NCI-H146 (cell line): ENCODE data around the gene ZFP30.

Experiments
- DNase-seq: peaks from one replicate; lab custom pipeline; 2025; lab: John Stamatoyannopoulos, UW

Gene ZFP30

DNA sequence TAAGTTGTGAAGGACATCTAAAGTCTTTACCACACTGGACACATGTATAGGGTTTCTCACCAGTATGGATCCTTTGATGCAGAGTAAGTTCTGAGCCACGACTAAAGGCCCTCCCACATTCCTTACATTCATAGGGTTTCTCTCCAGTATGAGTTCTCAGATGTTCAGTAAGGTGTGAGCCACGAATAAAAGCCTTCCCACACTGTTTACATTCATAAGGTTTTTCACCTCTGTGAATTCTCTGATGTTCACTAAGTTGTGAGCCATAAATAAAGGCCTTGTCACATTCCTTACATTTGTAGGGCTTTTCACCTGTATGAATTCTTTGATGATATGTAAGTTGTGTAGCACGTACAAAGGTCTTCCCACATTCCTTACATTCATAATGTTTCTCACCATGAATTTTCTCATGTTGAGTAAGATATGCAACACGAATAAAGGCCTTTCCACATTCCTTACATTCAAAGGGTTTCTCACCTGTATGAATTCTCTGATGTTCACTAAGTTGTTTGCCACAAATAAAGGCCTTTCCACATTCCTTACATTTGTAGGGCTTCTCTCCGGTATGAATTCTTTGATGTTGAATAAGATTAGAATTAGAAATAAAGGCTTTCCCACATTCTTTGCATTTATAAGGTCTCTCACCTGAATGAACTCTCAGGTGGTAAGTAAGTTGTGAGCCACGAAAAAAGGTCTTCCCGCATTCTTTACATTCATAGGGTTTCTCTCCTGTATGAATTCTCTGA lies 90.5 kb downstream of the ZFP30 start:
- DNase-seq = no peak
